ENCODE measurements around the gene ATRIP.

Gene ATRIP

GRCh38 chr3:48406443-48407431, 39.8 kb upstream of the ATRIP start:
- TF ChIP-seq CTCF (IDR thresholded peaks at IDR 0.05; ENCODE audit: low read depth, low read length): no peak

GRCh38 chr3:48407542-48408099, 38.9 kb upstream of the ATRIP start:
- TF ChIP-seq CTCF (IDR thresholded peaks at IDR 0.05; ENCODE audit: low read depth, low read length): no peak
- no peak overlapping the region for H3K4me3 ChIP-seq (ENCODE audit: low read depth, low read length)

More at GRCh38 chr3:48406443-48407431, 39.8 kb upstream of the ATRIP start:
- no peak overlapping the region for H3K4me3 ChIP-seq (ENCODE audit: low read depth, low read length)

GRCh38 chr3:48408823-48409281, 37.7 kb upstream of the ATRIP start:
- H3K4me3 ChIP-seq (ENCODE audit: low read depth, low read length): no peak overlapping the region
- no peak for TF ChIP-seq CTCF (IDR thresholded peaks at IDR 0.05; ENCODE audit: low read depth, low read length)

GRCh38 chr3:48409291-48410201, 37.0 kb upstream of the ATRIP start:
- no peak overlapping the region for H3K4me3 ChIP-seq (ENCODE audit: low read depth, low read length)
- no peak for TF ChIP-seq CTCF (IDR thresholded peaks at IDR 0.05; ENCODE audit: low read depth, low read length)

GRCh38 chr3:48410205-48411040, 36.1 kb upstream of the ATRIP start:
- no peak overlapping the region for H3K4me3 ChIP-seq (ENCODE audit: low read depth, low read length)
- no peak for TF ChIP-seq CTCF (IDR thresholded peaks at IDR 0.05; ENCODE audit: low read depth, low read length)

GRCh38 chr3:48411041-48411588, 35.4 kb upstream of the ATRIP start:
- no peak for TF ChIP-seq CTCF (IDR thresholded peaks at IDR 0.05; ENCODE audit: low read depth, low read length)
- H3K4me3 ChIP-seq (ENCODE audit: low read depth, low read length): no peak overlapping the region

Data from WI38 (cell line).